Measurements from ENCODE around the gene CACNG8.
"Not testable (repeated sequence)": the region's sequence is repeated elsewhere in the genome, so short reads cannot be mapped to it uniquely, and the experiment has no call there.

Gene CACNG8

GRCh38 chr19:53942001-53942786, 20.5 kb upstream of the CACNG8 start:
- DNase-seq (ENCODE audit: low read depth) = peak; percentile 40
- no peak overlapping the region for H3K4me3 ChIP-seq (replicated peaks; ENCODE audit: low read depth, low read length)
- no peak for TF ChIP-seq CTCF (IDR thresholded peaks at IDR 0.05; ENCODE audit: low read length, missing control alignments)

- no peak overlapping the region for H3K4me3 ChIP-seq (replicated peaks; ENCODE audit: low read depth, low read length)
- no peak for TF ChIP-seq CTCF (IDR thresholded peaks at IDR 0.05; ENCODE audit: low read length, missing control alignments)
- no peak for DNase-seq (ENCODE audit: low read depth)
These were observed 18.3 kb upstream of the CACNG8 start for GRCh38 chr19:53944416-53944815.

- DNase-seq (ENCODE audit: low read depth) = no peak
- TF ChIP-seq CTCF (IDR thresholded peaks at IDR 0.05; ENCODE audit: low read length, missing control alignments) = no peak
- H3K4me3 ChIP-seq (replicated peaks; ENCODE audit: low read depth, low read length) = no peak overlapping the region
These were observed 17.8 kb upstream of the CACNG8 start for GRCh38 chr19:53944933-53945332.

- H3K4me3 ChIP-seq (replicated peaks; ENCODE audit: low read depth, low read length) = peak overlapping the region; percentile 32
- peak; percentile 66 for DNase-seq (ENCODE audit: low read depth)
- no peak for TF ChIP-seq CTCF (IDR thresholded peaks at IDR 0.05; ENCODE audit: low read length, missing control alignments)
These were observed 17.3 kb upstream of the CACNG8 start for GRCh38 chr19:53945441-53945840.

- DNase-seq (ENCODE audit: low read depth) = no peak
- H3K4me3 ChIP-seq (replicated peaks; ENCODE audit: low read depth, low read length) = peak overlapping the region; percentile 32
- TF ChIP-seq CTCF (IDR thresholded peaks at IDR 0.05; ENCODE audit: low read length, missing control alignments) = no peak
These were observed 16.7 kb upstream of the CACNG8 start for GRCh38 chr19:53945998-53946397.

DNA sequence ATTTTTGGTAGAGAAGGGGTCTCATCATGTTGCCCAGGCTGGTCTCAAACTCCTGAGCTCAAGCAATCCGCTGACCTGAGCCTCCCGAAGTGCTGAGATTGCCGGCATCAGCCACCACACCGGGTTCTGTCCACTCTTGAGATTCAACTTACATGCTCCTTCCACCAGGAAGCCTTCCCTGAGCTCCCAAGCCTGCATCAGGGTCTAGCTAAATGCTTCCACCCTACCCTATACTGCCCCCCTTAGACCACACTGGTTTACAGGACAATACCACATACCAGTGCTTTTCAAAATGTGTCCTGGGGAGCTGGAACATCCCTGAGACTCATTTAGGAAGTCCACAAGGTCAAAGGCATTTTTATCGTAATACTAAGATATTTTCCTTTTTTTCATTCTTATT, 15.1 kb upstream of the CACNG8 start:
- peak; percentile 36 for DNase-seq (ENCODE audit: low read depth)
- TF ChIP-seq CTCF (IDR thresholded peaks at IDR 0.05; ENCODE audit: low read length, missing control alignments) = peak; percentile 36

DNA sequence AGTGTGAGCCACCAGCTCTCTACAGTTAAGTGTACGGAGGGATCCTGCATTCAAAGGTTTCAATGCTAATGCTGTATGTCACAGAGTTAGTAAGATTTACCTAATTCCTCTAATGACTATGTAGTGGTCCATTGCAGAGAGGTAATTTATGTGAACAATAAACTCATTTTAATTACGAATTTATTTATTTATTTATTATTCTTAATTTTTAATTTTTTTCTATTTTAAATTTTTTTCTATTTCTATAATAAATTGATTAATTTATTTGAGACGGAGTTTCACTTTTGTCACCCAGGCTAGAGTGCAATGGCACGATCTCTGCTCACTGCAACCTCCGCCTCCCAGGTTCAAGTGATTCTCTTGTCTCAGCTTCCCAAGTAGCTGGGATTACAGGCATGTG, 14.1 kb upstream of the CACNG8 start:
- not testable (repeated sequence) for DNase-seq (ENCODE audit: low read depth); H3K4me3 ChIP-seq (replicated peaks; ENCODE audit: low read depth, low read length)

More for the DNA sequence above, 15.1 kb upstream of the CACNG8 start:
- no peak overlapping the region for H3K4me3 ChIP-seq (replicated peaks; ENCODE audit: low read depth, low read length)

Data from fibroblast of pulmonary artery (primary cell).